Smooth muscle cell of the coronary artery (primary cell): ENCODE measurements around the gene MATN1. TPM values are rescaled to one million over a fixed set of nuclear protein-coding genes. Genes with fewer than 3 reads are reported as not detected.

Experiments used
- total RNA-seq: library from RNA; depleted of rRNA; stranded (reverse); fragments of >200 nt; gene quantifications from 2 replicates; pipeline ENCODE4 v1.2.3, GENCODE V29; 2014; ENCODE audit warnings: low replicate concordance

Gene MATN1, protein sequence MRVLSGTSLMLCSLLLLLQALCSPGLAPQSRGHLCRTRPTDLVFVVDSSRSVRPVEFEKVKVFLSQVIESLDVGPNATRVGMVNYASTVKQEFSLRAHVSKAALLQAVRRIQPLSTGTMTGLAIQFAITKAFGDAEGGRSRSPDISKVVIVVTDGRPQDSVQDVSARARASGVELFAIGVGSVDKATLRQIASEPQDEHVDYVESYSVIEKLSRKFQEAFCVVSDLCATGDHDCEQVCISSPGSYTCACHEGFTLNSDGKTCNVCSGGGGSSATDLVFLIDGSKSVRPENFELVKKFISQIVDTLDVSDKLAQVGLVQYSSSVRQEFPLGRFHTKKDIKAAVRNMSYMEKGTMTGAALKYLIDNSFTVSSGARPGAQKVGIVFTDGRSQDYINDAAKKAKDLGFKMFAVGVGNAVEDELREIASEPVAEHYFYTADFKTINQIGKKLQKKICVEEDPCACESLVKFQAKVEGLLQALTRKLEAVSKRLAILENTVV
- total RNA-seq: 0.23 TPM in 1 of 2 replicates, not detected in the other

DNA sequence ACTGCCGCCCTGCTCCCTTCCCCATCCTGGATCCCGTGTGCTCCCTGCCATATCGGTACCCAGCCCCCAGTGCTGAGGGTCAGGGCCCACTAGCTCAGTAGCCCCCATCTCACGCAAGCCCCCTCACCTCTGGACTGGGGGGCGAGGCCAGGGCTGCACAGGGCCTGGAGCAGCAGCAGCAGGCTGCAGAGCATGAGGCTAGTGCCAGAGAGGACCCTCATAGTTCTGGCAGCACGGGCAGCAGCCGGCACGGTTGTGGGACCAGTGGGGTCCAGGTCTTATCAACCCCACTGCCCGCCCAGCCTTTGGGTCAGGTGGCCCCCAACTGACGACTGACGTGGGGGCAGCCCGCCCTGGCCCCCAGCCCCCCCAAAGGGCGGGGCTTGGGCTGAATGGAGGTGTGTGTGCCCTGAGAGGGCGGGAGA lies at the start of gene MATN1:
MATN1 (minus strand) TSS at position 255 of the 425 bp plus-strand sequence; CDS start at position 221, 34 bp downstream.

DNA sequence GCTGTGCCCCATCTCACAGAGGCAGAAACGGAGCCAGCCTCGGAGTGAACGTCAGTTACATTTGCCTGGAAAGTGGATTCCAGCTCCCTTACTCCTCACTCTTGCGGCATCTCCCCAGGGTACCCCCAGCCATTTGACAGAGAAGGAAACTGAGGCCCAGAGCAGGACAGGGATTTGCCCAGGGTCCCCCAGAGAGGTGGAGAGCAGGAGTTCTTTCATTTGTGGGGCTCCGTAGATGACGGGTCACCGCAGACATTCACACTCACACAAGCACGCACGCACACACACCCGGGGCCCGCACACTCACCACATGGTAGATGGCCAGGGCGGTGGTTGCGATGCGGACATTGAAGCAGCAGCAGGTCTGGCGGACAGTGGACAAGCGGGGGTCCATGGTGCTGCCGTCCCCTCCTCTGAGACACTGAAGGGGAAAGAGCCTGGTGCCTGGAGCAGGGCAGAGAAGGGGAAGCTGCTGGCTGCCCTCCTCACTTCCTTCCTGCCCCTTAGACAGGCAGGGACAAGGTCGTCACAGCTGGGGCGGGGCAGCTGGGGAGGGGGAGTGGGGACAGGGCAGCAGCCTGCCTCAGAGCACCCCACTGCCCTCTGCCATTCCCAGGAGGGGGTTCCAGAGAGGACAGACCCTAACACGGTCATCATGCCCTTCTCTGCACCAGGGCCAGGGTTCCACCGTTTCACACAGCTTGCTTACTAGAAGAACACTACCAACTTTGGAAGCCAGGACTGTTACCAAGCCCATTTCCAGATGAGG lies 34.2 kb upstream of the MATN1 start, which contains the start of gene LAPTM5:
LAPTM5 (minus strand) TSS at position 423 of the 769 bp plus-strand sequence; CDS start at position 394, 29 bp downstream.

Other genes with a start within 250 kb of the MATN1 start
- 0.23 TPM in 1 of 2 replicates, not detected in the other for gene LAPTM5, start 34.2 kb upstream of the MATN1 start, total RNA-seq
- gene SDC3, start 185.2 kb upstream of the MATN1 start, total RNA-seq: 9.3 and 11.1 TPM in 2 replicates